Measurements from ENCODE around the gene MLX. TPM values are rescaled to one million over a fixed set of nuclear protein-coding genes. Genes with fewer than 3 reads are reported as not detected.
A peak's percentile ranks its signal among the peaks of the same experiment; 100 is the strongest.

Gene MLX
- polyA plus RNA-seq (2012; ENCODE audit: insufficient read depth, insufficient read length, low read depth): 138 TPM

- no peaks in the 10 kb centered on the region for H3K27me3 ChIP-seq
- peaks cover 59% of the 10 kb centered on the region for H3K36me3 ChIP-seq
- no peaks in the 10 kb centered on the region for H3K9me3 ChIP-seq
- H3K4me1 ChIP-seq: no peaks in the 10 kb centered on the region; the same call in none of the 2 replicates
- no peak for TF ChIP-seq CTCF (IDR thresholded peaks at IDR 0.05; ENCODE audit: low read depth, low read length)
- peak within 1 kb of the TSS; percentile 88 for H3K4me3 ChIP-seq (ENCODE audit: low read depth, low read length)
- peak; percentile 96 for DNase-seq
Observed at GRCh38 chr17:42566883-42567573, at the start of gene MLX. MLX (plus strand) TSS chr17:42567100; CDS start chr17:42567125, 25 bp downstream.

- peaks cover 29% of the 10 kb centered on the region for H3K4me1 ChIP-seq
- peak; percentile 91 for TF ChIP-seq CTCF (IDR thresholded peaks at IDR 0.05; ENCODE audit: low read depth, low read length)
Observed at GRCh38 chr17:42517516-42517915, 49.4 kb upstream of the MLX start.

GRCh38 chr17:42518046-42518754 lies 48.7 kb upstream of the MLX start:
- Histone ChIP-seq H3K4me3 (ENCODE audit: low read depth, low read length) (no peak overlapping the region), H3K4me1 (peaks cover 29% of the 10 kb centered on the region), H3K36me3 (peaks cover 45% of the 10 kb centered on the region), H3K27me3 (no peaks in the 10 kb centered on the region; the same call in 1 of the 2 replicates), H3K9me3 (no peaks in the 10 kb centered on the region)
- no peak for DNase-seq
- TF ChIP-seq CTCF (IDR thresholded peaks at IDR 0.05; ENCODE audit: low read depth, low read length): no peak

More at GRCh38 chr17:42517516-42517915, 49.4 kb upstream of the MLX start:
- DNase-seq: peak; percentile 85
- Histone ChIP-seq H3K27me3 (no peaks in the 10 kb centered on the region; the same call in 1 of the 2 replicates), H3K36me3 (peaks cover 45% of the 10 kb centered on the region), H3K4me3 (ENCODE audit: low read depth, low read length) (no peak overlapping the region), H3K9me3 (no peaks in the 10 kb centered on the region)

GRCh38 chr17:42518755-42519545 lies 48.0 kb upstream of the MLX start:
- H3K36me3 ChIP-seq: peaks cover 43% of the 10 kb centered on the region
- H3K9me3 ChIP-seq: no peaks in the 10 kb centered on the region
- H3K4me3 ChIP-seq (ENCODE audit: low read depth, low read length): no peak overlapping the region
- TF ChIP-seq CTCF (IDR thresholded peaks at IDR 0.05; ENCODE audit: low read depth, low read length): no peak
- H3K4me1 ChIP-seq: peaks cover 29% of the 10 kb centered on the region
- H3K27me3 ChIP-seq: no peaks in the 10 kb centered on the region; the same call in 1 of the 2 replicates
- DNase-seq: peak; percentile 42

GRCh38 chr17:42519546-42520491 lies 47.1 kb upstream of the MLX start:
- no peak for DNase-seq
- Histone ChIP-seq H3K4me3 (ENCODE audit: low read depth, low read length) (no peak overlapping the region), H3K36me3 (peaks cover 37% of the 10 kb centered on the region), H3K9me3 (no peaks in the 10 kb centered on the region), H3K27me3 (no peaks in the 10 kb centered on the region; the same call in 1 of the 2 replicates), H3K4me1 (peaks cover 29% of the 10 kb centered on the region)
- TF ChIP-seq CTCF (IDR thresholded peaks at IDR 0.05; ENCODE audit: low read depth, low read length): no peak
